ENCODE measurements around the gene LRP3.

GRCh38 chr19:33207040-33207620 is 13.0 kb downstream of the LRP3 start:
- TF ChIP-seq ZNF331 (CRISPR knock-in tag; IDR thresholded peaks at IDR 0.05; ENCODE audit: low read depth) (no peak), EZH2phosphoT487 (IDR thresholded peaks at IDR 0.05; ENCODE audit: unreplicated experiment) (no peak), EZH2 (IDR thresholded peaks at IDR 0.05; ENCODE audit: low read depth, unreplicated experiment) (no peak), CTCF (conservative IDR thresholded peaks at IDR 0.05; ENCODE audit: low read depth in 2 of 2) (no peak), POLR2AphosphoS5 (IDR thresholded peaks at IDR 0.05; ENCODE audit: low read depth) (no peak), REST (IDR thresholded peaks at IDR 0.05; ENCODE audit: unreplicated experiment) (no peak), ETS1 (IDR thresholded peaks at IDR 0.05) (no peak), ZNF114 (CRISPR knock-in tag; IDR thresholded peaks at IDR 0.05) (no peak), STAT1 (IDR thresholded peaks at IDR 0.05; ENCODE audit: unreplicated experiment) (no peak), CREB1 (CRISPR knock-in tag; IDR thresholded peaks at IDR 0.05; ENCODE audit: low read depth) (no peak), JUNB (IDR thresholded peaks at IDR 0.05; ENCODE audit: unreplicated experiment) (no peak), NANOG (IDR thresholded peaks at IDR 0.05; ENCODE audit: borderline replicate concordance) (no peak)
